Measurements from ENCODE around the gene LYPLAL1.
"Not testable (repeated sequence)": the region's sequence is repeated elsewhere in the genome, so short reads cannot be mapped to it uniquely, and the experiment has no call there.

Gene LYPLAL1

DNA sequence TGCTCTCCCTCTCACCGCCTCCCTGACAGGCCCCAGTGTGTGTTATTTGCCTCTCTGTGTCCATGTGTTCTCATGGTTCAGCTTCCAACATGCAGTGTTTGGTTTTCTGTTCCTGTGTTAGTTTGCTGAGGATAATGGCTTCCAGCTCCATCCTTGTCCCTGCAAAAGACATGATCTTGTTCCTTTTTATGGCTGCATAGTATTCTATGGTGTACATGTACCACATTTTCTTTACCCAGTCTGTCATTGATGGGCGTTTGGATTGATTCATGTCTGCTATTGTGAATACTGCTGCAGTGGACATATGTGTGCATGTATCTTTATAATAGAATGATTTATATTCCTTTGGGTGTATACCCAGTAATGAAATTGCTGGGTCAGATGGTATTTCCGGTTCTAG lies 22.2 kb downstream of the LYPLAL1 start:
- H3K4me3 ChIP-seq (ENCODE audit: low read length); DNase-seq (ENCODE audit: low read depth, low spot score): not testable (repeated sequence)

DNA sequence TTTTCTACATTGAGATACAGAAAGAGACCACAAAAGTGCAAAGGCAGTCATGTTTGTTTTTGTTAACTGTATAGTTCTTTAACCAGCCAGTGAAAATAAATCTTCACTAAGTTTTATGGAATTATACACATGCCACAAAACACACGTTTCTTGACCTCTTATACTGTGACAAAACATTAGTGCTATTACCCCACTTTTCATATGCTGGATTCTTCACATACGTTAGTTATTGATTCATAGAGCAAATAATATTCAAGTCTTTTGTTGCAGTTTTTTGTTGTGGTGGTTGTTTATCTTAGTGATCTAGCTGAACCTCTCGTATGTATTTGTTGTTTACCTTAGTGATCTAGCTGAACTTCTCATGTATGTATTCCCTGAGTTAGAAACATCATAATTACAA lies 28.0 kb downstream of the LYPLAL1 start:
- DNase-seq (ENCODE audit: low read depth, low spot score): no peak
- H3K4me3 ChIP-seq (ENCODE audit: low read length): no peak overlapping the region

DNA sequence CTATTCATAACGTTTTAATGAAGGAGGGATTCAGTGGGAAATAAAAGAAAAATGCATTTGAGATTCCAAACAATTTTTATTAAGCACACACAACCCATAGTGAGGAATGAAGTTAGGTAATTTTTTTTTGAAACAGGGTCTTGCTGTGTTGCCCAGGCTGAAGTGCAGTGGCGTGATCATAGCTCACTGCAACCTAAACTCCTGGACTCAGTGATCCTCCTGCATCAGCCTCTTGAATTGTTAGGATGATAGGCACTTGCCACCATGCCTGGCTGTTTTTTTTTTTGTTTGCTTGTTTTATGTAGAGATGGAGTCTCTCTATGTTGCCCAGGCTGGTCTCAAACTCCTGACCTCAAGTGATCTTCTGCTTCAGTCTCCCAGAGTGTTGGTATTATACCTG lies 28.9 kb downstream of the LYPLAL1 start:
- no peak for DNase-seq (ENCODE audit: low read depth, low spot score)
- no peak overlapping the region for H3K4me3 ChIP-seq (ENCODE audit: low read length)

DNA sequence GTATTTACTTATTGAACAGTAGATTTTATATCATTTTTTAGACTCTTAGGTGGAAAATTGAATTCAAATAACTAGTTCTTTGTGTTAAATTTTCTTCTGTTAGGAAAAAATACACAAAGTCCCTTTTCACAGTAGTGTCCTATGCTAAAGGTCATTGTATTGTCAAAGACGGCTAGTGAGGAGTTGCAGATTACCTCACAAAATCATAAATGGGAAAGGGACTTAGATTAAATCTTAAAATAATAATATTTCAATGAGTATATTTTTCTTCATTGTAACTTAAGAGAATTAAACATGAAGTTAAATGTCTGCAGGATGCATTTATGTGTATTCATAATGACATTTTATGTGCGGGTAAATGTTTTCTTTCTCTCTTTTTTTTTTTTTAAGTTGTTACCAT lies 32.7 kb downstream of the LYPLAL1 start:
- DNase-seq (ENCODE audit: low read depth, low spot score): no peak
- H3K4me3 ChIP-seq (ENCODE audit: low read length): no peak overlapping the region

DNA sequence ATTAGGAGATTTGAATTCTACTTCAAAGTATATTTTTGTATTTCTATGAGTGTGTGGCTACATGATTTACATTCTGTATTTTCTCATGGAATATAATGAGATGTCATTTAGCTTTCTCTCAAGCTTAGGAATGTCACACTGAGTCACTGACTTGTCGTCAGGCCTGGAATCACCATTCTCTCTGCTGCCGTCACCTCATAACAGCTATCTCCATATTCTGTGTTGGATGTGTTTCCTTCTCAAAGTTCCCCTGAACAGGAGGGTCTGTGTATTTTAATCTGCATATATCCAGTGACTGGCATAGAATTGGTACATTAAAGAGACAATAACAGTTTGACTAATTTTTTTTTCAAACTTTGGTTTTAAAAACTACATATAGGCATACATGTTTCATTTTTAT lies 35.9 kb downstream of the LYPLAL1 start:
- no peak overlapping the region for H3K4me3 ChIP-seq (ENCODE audit: low read length)
- DNase-seq (ENCODE audit: low read depth, low spot score): no peak

DNA sequence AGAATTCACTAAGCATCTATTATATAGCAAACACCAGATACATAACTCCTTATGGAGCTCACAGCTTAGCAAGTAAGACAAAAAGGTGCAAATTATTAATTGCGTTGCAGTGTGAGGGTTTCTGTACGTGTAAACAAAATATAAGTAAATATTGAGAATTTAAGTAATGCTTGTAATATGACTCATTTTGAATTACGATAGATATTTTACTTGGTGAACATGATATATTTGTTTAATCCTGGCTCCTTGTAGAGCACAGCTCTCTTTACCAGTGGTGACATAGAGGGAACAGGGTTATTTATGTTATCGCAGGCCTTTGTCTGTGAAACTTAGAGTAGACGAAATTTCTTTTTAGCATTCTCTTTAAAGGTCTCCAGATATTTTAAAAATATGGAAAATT lies 36.4 kb downstream of the LYPLAL1 start:
- no peak overlapping the region for H3K4me3 ChIP-seq (ENCODE audit: low read length)
- no peak for DNase-seq (ENCODE audit: low read depth, low spot score)

DNA sequence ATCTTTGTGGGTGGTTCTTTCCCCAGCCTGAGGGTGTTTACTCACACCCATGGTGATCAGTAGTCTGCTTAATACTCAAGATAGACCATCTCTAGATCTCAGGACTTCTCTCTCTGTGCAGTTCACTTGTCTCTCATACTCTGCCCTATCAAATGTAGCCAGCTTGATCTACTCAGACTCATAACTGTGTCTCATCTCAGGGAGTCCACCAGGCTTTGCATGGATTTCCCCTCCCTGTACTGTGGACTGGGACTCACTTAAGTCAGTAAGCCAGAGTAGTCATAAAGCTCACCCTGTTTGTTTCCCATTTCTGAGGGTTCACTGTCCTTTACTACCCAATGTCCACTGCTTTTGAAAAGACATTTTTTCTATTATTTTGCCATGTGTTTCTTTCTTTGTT lies 41.8 kb downstream of the LYPLAL1 start:
- no peak for DNase-seq (ENCODE audit: low read depth, low spot score)
- no peak overlapping the region for H3K4me3 ChIP-seq (ENCODE audit: low read length)

DNA sequence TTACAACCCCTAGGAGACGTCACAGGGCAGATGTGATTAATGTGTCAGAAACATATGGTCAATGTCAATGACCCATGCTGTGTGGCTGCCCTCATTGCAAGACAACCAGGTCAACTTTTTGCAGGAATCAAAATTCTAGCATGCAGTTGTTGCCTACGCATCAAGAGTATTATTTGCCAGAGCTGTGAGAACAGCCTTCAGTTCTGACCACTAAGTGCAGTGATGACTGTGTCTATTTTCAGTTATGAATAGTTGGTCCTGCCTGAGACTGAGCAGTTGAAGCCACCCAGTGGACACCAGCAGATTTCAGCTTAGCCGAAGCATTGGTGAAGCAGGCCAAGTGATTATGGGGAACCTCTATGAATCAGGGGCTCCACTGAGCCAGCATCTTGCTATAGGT lies 47.3 kb downstream of the LYPLAL1 start:
- no peak for DNase-seq (ENCODE audit: low read depth, low spot score)
- no peak overlapping the region for H3K4me3 ChIP-seq (ENCODE audit: low read length)

DNA sequence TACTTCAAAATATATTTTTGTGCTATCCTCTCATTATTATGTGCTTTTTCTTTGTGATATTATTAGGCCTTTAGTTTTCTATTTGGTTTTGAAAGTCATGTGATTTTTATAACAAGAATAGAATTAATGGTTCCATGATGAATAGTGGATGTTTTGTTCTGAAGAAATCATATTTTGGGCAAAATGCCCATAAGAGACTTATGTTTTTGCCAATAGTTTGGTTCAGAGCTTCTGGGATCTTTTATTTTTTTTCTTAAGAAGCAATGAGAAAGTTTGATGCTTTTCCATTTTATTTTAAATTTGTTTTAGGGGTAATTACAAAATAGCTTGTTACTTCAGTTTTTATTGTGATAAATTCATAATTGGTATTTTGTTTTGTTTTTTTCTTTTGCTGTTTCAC lies 49.8 kb downstream of the LYPLAL1 start:
- H3K4me3 ChIP-seq (ENCODE audit: low read length): no peak overlapping the region
- no peak for DNase-seq (ENCODE audit: low read depth, low spot score)

DNA sequence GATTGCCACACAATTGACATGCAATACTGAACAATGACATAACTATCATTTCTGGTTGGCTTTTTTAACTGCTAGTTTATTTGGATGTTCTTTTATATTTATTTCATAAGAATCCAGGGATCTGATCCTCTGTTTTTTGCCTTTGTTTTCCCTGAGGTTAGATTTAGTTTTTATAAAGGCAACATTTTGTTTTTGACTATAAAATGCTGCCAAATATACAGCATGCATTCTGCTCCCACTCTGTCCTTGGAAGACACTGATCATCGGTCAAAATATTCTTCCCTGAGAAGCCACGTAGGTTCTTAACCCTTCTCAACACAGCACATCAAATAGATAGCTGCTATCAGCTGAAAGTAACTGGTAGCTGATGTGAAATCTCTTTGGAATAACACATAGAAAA lies 52.5 kb downstream of the LYPLAL1 start:
- DNase-seq (ENCODE audit: low read depth, low spot score): no peak
- no peak overlapping the region for H3K4me3 ChIP-seq (ENCODE audit: low read length)

DNA sequence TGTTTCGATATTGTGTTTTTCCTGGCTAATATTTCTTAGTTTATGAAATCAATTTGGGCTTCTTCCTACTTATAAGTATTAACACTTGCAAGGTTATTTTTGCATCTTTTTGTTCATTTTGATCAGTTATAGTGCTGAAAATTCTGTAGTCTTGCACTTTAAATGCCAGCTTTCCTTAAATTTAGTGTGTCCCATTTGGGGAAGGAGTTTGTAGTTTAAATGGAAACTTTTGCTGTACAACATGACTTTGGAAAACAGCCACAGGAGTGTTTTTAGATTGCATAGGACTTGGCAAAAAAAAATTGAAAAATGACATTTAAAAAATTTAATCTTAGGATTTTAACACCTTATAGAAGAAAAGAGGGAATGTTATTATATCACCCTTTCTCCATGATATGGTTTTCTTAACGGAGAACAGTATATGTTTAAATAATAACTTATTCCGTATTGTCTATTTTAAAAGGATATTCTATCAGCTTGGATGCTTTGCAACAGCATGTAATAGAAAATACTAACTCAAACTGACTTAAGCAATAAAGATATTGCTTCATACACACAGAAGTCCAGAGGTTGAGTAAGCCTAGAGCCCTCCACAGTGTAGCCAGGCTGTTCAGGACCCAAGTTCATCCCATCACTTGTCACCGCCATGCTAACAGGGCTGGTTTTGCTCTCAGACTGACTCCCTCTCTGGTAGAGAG lies 53.8 kb downstream of the LYPLAL1 start:
- DNase-seq (ENCODE audit: low read depth, low spot score): no peak

DNA sequence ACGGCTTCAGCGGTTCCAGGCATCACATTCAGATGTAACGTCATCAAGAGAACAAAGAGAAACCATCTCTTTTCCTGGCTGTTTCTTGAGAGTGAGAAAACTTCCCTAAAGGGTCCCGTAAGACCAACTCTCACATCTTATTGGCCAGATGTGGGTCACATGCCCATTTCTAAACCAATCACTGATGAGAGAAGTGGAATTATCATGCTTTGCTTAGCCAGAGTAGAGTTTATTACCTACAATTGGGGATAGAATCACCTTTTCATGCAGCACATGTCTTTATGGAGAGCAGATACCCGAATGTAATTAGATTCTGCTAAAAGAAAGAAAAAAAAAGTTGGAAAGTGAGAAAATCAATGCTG lies 54.4 kb downstream of the LYPLAL1 start:
- DNase-seq (ENCODE audit: low read depth, low spot score): no peak
- H3K4me3 ChIP-seq (ENCODE audit: low read length): no peak overlapping the region

More for the DNA sequence above, 53.8 kb downstream of the LYPLAL1 start:
- no peak overlapping the region for H3K4me3 ChIP-seq (ENCODE audit: low read length)

DNA sequence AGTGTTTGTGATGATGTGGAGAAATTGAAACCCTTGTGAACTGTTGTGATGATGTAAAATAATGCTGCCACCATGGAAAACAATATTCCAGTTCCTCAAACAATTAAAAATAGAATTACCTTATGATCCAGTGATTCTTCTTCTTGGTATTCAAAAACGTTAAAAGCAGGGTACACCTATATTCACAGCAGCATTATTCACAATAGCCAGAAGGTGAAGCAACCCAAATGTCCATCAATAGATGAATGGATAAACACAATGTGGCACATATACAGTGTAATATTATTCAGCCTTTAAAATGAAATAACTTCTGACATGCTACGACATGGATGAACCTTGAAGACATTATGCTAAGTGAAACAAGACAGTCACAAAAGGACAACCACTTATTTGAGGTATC lies 59.2 kb downstream of the LYPLAL1 start:
- no peak overlapping the region for H3K4me3 ChIP-seq (ENCODE audit: low read length)
- no peak for DNase-seq (ENCODE audit: low read depth, low spot score)

DNA sequence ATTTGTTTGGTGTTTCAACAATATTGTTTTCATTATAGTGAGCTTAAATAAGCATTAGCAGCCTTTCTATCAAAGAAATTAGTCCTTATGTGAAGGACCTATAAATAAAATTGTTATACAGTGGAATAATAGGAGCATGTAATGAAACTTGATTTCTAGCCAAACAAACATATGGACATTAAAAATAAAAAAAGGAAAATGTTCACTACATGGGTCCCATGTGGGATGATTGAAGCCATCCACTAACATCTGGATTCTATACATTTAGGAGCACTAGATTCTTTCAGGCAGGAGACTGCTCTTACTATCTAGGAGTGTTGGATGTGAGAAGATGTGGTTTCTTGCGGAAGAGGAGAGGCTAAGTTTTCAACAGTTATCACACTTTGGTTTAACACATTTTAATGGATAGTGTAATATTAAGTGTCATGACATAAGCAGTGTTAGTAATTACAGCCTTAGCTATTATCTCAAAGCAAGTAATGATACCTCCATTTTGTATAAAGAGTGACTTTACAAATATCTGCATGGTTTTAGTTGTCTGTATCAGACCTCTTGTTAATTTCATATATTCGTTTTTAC lies 62.3 kb downstream of the LYPLAL1 start:
- no peak for DNase-seq (ENCODE audit: low read depth, low spot score)
- H3K4me3 ChIP-seq (ENCODE audit: low read length): no peak overlapping the region

DNA sequence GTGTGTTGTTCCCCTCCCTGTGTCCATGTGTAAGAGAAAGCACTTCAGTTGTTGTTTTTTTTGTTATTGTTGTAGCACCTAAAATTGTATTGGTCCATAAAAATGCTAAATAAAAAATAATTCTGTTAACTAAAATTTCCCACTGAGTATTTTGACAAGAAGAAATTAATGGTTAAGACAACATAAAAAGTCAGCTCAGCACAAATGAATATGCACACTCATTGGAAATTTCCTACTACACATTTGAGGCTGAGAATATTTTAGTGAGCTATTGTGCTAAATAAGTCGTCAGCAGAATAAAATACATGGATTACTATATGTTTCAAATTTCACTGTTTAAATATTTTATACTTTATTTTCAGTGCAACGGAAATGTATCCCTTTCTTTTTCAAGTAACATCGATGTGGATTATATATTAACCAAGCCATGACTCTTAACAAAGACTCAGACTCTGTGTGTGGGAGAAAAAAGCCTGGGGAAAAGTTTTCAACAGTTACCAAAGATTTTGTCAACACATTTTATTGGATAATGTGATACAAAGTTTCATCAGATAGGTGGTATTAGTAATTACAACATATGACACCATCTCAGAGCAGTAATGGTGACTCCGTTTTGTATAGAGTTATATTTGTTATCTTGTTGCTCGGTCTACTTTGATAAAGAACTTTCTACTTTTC lies 63.4 kb downstream of the LYPLAL1 start:
- DNase-seq (ENCODE audit: low read depth, low spot score): no peak

DNA sequence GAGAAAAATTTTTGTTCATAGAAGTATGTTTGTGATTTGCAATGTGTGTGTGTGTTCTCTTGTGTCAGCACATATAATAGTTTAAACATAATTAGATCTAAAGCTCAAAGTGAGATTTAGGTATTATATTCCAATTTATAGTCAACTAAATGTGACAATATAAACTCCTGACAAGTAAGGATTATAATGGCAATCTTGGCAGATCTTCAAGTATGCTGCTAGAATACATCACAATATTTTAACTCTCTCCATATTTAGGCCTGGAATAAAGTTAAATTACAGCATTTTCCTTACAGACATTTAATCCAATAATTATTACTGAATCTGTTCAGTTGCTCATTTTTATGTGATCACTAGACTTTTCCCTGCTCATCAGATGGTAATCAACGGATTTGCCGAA lies 65.8 kb downstream of the LYPLAL1 start:
- DNase-seq (ENCODE audit: low read depth, low spot score): no peak
- no peak overlapping the region for H3K4me3 ChIP-seq (ENCODE audit: low read length)

More for the DNA sequence above, 63.4 kb downstream of the LYPLAL1 start:
- no peak overlapping the region for H3K4me3 ChIP-seq (ENCODE audit: low read length)

DNA sequence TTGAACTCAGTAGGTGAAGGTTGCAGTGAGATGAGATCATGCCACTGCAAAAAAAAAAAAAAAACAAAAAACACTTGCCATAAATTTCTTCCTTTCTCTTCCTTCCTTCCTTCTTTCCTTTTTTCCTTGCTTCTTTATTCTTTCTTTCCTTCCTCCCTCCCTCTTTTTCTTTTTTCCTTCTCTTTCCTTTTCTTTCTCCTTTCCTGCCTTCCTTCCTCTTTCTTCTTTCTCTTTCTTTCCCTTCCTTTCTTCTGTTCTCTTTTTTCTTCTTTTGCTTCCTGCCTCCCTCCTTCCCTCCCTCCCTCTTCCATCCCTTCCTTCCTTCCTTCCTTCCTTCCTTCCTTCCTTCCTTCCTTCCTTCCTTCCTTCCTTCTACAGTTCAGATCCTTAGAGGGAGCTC lies 71.2 kb downstream of the LYPLAL1 start:
- H3K4me3 ChIP-seq (ENCODE audit: low read length): no peak overlapping the region
- DNase-seq (ENCODE audit: low read depth, low spot score): no peak

DNA sequence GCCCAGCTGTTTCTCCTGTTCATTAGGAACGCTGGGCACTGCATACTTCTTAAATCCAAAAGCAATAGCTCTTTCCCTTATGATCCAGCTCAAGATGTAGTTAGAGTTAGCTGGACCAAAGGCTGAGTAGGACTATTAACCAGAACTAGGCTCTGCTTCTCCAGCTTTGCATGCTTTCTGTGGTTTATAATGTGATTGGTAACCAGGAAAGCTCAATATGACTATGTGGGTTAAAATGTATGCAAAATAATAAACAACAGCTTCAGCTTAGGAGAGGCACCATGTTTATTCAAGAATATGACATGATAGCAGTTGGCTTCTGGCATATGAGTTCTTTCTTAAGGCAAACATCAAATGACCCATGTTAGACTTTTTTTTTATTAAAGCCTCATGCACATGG lies 73.8 kb downstream of the LYPLAL1 start:
- no peak for DNase-seq (ENCODE audit: low read depth, low spot score)
- H3K4me3 ChIP-seq (ENCODE audit: low read length): no peak overlapping the region

DNA sequence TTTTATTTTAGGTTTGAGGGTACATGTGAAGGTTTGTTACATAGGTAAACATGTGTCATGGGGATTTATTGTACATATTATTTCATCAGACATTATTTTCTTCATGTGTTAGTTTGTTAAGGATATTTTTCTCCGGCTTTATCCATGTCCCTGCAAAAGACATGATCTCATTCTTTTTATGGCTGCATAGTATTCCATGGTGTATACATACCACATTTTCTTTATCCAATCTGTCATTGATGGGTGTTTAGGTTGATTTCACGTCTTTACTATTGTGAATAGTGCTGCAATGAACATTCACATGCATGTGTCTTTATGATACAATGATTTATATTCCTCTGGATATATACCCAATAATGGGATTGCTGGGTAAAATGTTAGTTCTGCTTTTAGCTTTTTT lies 76.8 kb downstream of the LYPLAL1 start:
- DNase-seq (ENCODE audit: low read depth, low spot score); H3K4me3 ChIP-seq (ENCODE audit: low read length): not testable (repeated sequence)

DNA sequence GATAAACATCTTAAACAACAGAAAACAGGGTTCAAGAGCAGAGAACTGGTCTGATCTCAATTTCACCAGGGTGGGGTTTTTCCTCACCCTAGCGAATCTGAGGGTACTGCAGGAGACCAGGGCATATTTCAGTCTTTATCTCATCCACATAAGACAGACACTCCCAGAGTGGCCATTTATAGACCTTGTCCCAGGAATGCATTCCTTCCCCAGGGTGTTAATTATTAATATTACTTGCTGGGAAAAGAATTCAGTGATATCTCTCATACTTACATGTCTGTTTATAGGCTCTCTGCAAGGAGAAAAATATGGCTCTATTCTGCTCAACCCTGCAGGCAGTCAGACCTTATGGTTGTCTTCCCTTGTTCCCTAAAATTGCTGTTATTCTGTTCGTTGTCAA lies 84.1 kb downstream of the LYPLAL1 start:
- no peak for DNase-seq (ENCODE audit: low read depth, low spot score)
- no peak overlapping the region for H3K4me3 ChIP-seq (ENCODE audit: low read length)

DNA sequence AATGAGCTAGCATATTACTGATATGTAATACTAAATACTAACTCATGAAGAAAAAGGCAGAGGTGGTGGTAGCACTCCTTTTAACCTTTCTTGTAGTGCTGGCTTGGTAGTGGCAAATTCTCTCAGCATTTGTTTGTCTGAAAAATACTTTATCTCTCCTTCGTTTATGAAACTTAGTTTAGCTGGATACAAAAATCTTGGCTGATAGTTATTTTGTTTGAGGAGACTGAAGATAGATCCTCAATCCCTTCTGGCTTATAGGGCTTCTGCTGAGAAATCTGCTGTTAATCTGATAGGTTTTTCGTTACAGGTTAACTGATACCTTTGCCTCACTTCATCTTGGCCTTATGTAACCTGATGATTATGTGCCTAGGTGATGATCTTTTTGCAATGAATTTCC lies 87.8 kb downstream of the LYPLAL1 start:
- H3K4me3 ChIP-seq (ENCODE audit: low read length): no peak overlapping the region
- no peak for DNase-seq (ENCODE audit: low read depth, low spot score)
